ENCODE data around the gene SUPT6H.

Gene SUPT6H

GRCh38 chr17:28643983-28644786, 17.8 kb upstream of the SUPT6H start:
- CTCF ChIA-PET = interaction anchor here (0.7 to 1.8 kb wide), 12 partner anchors 9 to 473 kb away, joined by 3 to 8 read pairs (median 3); partner anchors contain the start of genes NEK8, SDF2 and SUPT6H
- TF ChIP-seq, protein P1, sequence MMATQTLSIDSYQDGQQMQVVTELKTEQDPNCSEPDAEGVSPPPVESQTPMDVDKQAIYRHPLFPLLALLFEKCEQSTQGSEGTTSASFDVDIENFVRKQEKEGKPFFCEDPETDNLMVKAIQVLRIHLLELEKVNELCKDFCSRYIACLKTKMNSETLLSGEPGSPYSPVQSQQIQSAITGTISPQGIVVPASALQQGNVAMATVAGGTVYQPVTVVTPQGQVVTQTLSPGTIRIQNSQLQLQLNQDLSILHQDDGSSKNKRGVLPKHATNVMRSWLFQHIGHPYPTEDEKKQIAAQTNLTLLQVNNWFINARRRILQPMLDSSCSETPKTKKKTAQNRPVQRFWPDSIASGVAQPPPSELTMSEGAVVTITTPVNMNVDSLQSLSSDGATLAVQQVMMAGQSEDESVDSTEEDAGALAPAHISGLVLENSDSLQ (IDR thresholded peaks at IDR 0.05) = 0 out of 2 replicates have a peak, but pooled peaks have one; percentile 33
- no peak for TF ChIP-seq FOXM1 (IDR thresholded peaks at IDR 0.05; ENCODE audit: borderline replicate concordance)
- peak; percentile 52 for DNase-seq (ENCODE audit: extremely low spot score)
- POLR2A ChIA-PET = interaction anchor here (0.6 to 6.5 kb wide), 20 partner anchors 10 to 613 kb away, joined by 3 to 94 read pairs (median 4); partner anchors contain the start of genes PHF12, PIGS, PROCA1 and RPL23A

DNA sequence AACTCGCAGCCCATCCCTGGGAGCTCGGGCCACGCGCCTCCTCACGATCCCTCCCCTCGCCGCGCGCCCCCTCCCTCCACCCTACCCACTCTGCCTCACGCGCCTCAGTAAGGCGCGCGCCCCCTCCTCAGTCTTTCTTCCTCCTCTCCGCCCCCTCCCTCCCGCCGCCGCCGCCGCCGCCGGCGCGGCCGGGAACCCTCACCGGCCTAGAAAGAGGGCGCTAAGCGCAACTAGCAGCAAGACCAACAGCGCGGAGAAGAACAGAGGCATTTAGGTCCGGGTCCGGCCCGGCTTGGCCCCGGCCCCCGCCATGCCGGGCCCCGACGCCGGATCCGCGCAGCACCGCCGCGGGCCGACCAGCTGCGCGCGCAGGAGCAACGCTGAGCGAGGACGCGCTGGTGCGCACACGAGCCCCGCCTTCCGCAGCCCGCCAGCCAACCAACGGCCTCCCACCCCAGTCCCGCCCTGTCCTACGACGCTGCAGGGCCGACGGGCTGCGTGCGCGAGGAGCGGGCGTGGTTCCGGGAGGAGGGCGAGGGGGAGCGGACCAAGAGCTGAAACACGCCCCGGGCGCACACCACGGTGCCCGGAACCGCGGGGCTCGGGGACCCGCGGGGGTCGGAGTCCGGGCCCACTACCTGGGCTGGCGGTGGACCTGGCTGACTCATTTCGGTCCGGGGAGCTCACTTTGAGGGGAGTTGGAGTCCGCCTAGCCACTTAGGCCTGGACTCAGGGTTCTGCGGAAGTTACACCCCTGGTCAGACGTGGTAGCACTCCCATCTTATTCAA, 17.0 kb upstream of the SUPT6H start, which contains the start of gene BLTP2:
TSS of gene BLTP2 (minus strand) at position 372 of the 789 bp plus-strand sequence. CDS start at position 270, 102 bp downstream.
- TF ChIP-seq CTBP1 (IDR thresholded peaks at IDR 0.05; ENCODE audit: borderline replicate concordance) (no peak), LEF1 (IDR thresholded peaks at IDR 0.05; ENCODE audit: borderline replicate concordance) (no peak), ZNF384 (IDR thresholded peaks at IDR 0.05) (no peak), BHLHE40 (IDR thresholded peaks at IDR 0.05; ENCODE audit: borderline replicate concordance) (no peak), SP1 (IDR thresholded peaks at IDR 0.05) (no peak), SUZ12 (IDR thresholded peaks at IDR 0.05) (no peak), ARNT (IDR thresholded peaks at IDR 0.05) (no peak), TARDBP (IDR thresholded peaks at IDR 0.05) (no peak), NFRKB (IDR thresholded peaks at IDR 0.05) (no peak), L3MBTL2 (conservative IDR thresholded peaks at IDR 0.05) (no peak), ELF4 (IDR thresholded peaks at IDR 0.05) (no peak)
- TF ChIP-seq, protein P1 (IDR thresholded peaks at IDR 0.05) = no peak
- peak; percentile 92 for DNase-seq (ENCODE audit: extremely low spot score)
- ChIA-PET POLR2A (interaction anchor here (0.6 to 6.5 kb wide), 23 partner anchors 9 to 308 kb away, joined by 3 to 94 read pairs (median 5); partner anchors contain the start of genes PHF12, PIGS, PROCA1 and RPL23A), CTCF (interaction anchor here (0.7 to 1.8 kb wide), 6 partner anchors 13 to 167 kb away, joined by 3 to 7 read pairs (median 3); partner anchors contain the start of genes SDF2 and SUPT6H)

DNA sequence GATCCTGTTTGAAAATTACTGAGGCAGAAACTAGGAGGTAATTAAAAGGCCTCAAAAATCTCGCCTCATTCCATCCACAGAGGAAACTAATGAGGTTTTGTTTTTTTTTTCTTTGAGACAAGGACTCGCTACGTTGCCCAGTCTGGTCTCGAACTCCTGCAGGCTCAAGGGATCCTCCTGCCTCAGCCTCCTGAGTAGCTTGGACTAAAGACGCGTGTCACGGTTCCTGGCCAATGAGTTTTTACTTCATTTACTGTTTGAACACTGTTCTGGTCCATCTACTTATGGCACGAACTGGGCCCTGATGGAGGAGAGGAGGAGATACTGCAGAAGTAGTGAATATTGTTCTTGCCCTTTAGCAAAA, 16.4 kb upstream of the SUPT6H start:
- no peak for TF ChIP-seq HDGF (IDR thresholded peaks at IDR 0.05; ENCODE audit: borderline replicate concordance)
- TF ChIP-seq FOXK2 (IDR thresholded peaks at IDR 0.05) = no peak
- no peak for TF ChIP-seq TARDBP (IDR thresholded peaks at IDR 0.05)
- no peak for TF ChIP-seq CTBP1 (IDR thresholded peaks at IDR 0.05; ENCODE audit: borderline replicate concordance)
- no peak for TF ChIP-seq FOXA1 (IDR thresholded peaks at IDR 0.05)
- TF ChIP-seq ARNT (IDR thresholded peaks at IDR 0.05) = no peak
- no peak for TF ChIP-seq L3MBTL2 (conservative IDR thresholded peaks at IDR 0.05)
- no peak for TF ChIP-seq ZNF384 (IDR thresholded peaks at IDR 0.05)
- no peak for TF ChIP-seq FOXM1 (IDR thresholded peaks at IDR 0.05; ENCODE audit: borderline replicate concordance)
- TF ChIP-seq SUZ12 (IDR thresholded peaks at IDR 0.05) = no peak
- TF ChIP-seq NFRKB (IDR thresholded peaks at IDR 0.05) = no peak
- no peak for TF ChIP-seq BHLHE40 (IDR thresholded peaks at IDR 0.05; ENCODE audit: borderline replicate concordance)
- TF ChIP-seq, protein P1 (IDR thresholded peaks at IDR 0.05) = no peak
- TF ChIP-seq LEF1 (IDR thresholded peaks at IDR 0.05; ENCODE audit: borderline replicate concordance) = no peak
- TF ChIP-seq ELF4 (IDR thresholded peaks at IDR 0.05) = no peak
- TF ChIP-seq SP1 (IDR thresholded peaks at IDR 0.05) = no peak
- CTCF ChIA-PET = interaction anchor here (0.7 to 1.1 kb wide), 4 partner anchors 16 to 105 kb away, joined by 3 read pairs; partner anchors contain the start of genes SDF2 and SUPT6H
- no peak for DNase-seq (ENCODE audit: extremely low spot score)
- POLR2A ChIA-PET = interaction anchor here (0.6 to 6.5 kb wide), 19 partner anchors 8 to 308 kb away, joined by 3 to 94 read pairs (median 5); partner anchors contain the start of genes PIGS, PROCA1, RPL23A and SDF2

DNA sequence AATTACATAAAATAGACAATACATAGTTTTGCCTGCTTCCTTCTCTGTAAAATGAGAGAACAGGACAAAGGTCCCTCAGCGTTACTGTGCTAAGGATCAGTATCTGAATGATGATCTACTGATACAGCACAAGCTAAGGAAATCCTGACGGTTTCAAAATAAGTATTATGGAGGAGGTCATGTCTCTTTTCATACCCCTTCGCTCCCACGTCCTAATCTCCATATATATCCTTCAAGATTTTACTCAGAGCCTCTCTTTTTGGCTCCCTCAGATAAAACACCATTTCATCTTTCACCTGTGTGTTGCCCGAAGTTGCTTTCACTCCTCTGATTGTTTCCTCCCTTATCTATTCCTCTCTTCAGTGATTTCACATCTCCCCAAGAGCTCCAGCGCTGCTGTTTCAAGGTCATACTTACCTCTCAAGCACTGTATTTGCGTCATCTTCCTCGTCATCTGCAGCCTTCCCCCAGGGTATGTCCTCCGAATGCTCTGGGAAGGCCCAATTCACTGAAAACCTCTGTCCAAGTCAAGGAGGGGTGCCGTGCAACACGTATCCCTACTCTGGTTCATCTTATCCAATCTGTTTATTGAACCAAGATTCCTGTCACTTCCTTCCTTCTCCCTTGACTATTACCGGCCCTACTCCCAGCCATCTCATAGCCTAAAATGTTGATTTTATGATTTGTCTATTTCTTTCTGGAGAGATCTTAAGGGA, 15.8 kb upstream of the SUPT6H start:
- TF ChIP-seq FOXK2 (IDR thresholded peaks at IDR 0.05) (no peak), ELF4 (IDR thresholded peaks at IDR 0.05) (no peak), FOXM1 (IDR thresholded peaks at IDR 0.05; ENCODE audit: borderline replicate concordance) (no peak), L3MBTL2 (conservative IDR thresholded peaks at IDR 0.05) (no peak), FOXA1 (IDR thresholded peaks at IDR 0.05) (no peak), ARNT (IDR thresholded peaks at IDR 0.05) (no peak), SP1 (IDR thresholded peaks at IDR 0.05) (no peak), NFRKB (IDR thresholded peaks at IDR 0.05) (no peak), BHLHE40 (IDR thresholded peaks at IDR 0.05; ENCODE audit: borderline replicate concordance) (no peak), ZNF384 (IDR thresholded peaks at IDR 0.05) (no peak), HDGF (IDR thresholded peaks at IDR 0.05; ENCODE audit: borderline replicate concordance) (no peak), TARDBP (IDR thresholded peaks at IDR 0.05) (no peak), SUZ12 (IDR thresholded peaks at IDR 0.05) (no peak), LEF1 (IDR thresholded peaks at IDR 0.05; ENCODE audit: borderline replicate concordance) (no peak)
- TF ChIP-seq, protein P1 (IDR thresholded peaks at IDR 0.05) = no peak
- no peak for DNase-seq (ENCODE audit: extremely low spot score)
- ChIA-PET POLR2A (interaction anchor here (0.9 to 6.5 kb wide), 10 partner anchors 8 to 307 kb away, joined by 4 to 94 read pairs (median 5); partner anchors contain the start of genes PROCA1, RPL23A, SDF2 and SUPT6H), CTCF (interaction anchor here (0.7 to 1.2 kb wide), 9 partner anchors 15 to 471 kb away, joined by 3 to 4 read pairs (median 3); no protein-coding TSS in a partner anchor)
